ENCODE data around the gene LSM3.

The LSM3 gene

DNA sequence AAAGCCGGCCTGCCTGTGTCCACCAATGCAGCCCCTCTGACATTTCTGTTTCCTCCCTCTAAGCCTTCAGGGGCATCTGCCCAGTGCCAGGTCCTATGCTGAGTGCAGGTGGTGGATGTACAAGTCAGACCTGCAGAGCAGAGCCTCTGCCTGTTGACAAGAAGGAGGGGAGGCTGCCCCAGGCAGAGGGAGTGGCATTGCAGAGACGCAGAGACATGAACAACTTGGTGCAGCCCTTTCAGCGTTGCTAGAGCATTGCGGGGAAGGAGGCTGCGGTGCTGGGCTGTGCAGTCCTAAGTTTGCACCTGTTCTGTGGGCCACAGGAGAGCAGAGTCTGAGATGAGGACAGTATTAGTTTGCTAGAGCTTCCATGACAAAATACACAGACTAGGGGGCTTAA is 65.2 kb downstream of the LSM3 start:
- DNase-seq = no peak

DNA sequence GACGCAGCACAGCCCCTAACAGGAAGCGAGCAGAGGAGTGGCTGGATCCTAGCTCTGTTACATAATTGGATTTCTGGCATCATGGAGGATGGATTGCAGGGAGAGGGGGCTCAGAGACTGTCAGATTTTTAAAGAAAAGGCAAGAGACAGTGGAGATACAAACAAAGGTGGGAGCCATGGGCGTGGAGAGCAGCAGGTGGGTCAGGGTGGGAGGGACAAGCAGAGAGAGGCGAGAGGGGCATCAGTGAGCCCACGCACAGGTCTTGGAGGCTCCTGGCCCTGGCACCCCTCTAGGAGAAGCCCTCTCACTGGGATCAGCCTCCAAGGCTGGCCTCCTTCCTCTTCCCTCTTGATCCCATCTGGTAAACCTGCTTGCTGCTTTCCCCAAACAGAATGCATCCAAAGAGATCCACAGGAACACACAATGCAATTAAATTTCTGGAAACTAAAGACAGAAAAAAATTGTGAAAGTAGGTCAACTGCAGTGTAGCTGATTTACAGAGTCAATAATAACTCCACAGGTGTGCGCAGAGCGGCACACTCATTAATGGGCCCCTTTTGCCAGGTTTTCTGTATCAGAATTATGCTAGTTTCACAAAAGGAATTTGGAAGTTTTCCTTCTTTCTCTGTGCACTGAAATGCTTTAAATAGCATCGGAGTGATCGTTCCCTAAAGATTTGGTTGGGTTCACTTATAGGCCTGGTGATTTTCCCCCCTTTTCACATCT is 66.1 kb downstream of the LSM3 start:
- DNase-seq = no peak

GRCh38 chr3:14245248-14245639 is 66.6 kb downstream of the LSM3 start:
- no peak for DNase-seq

DNA sequence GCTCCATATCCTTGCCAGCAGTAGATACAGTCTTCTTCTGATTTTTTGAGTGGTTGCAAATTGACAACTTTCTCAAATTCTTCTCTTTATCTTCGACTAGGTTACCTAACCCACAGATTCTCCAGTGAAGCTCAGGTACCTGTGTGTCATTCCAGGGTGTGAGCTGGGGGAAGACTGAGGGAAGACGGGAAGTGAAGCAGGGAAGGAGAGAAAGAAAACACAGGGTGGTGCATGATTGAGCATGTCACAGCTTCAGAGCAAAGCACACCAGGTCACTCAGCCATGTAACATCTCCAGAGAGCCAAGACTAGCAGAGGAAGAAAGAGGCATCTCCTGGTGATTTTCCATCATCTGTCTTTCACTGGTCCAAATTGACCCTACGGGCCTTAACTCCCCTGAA is 67.2 kb downstream of the LSM3 start:
- DNase-seq = no peak

DNA sequence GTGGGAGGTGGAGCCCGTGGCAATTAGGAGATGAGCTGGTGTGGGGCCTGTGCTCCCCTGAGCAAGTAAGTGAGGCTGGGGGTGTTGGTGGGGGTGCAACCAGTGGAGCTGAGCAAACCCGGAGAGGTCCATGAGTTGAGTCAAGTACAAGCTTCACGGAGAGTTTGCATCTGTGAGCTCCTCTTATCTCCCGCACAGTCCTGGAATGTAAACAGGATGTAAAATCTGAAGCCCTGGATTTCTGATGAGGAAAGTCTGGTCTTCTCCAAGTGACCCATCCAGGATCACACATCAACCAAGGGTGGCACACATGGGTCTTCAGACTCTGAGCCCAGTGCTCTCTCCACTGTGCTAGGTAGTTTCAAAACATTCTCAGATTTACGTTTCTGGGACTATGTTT is 67.8 kb downstream of the LSM3 start:
- DNase-seq = no peak

GRCh38 chr3:14248477-14248848 is 69.8 kb downstream of the LSM3 start:
- no peak for DNase-seq

- DNase-seq = no peak
Measured at GRCh38 chr3:14248849-14249523, 70.4 kb downstream of the LSM3 start.
